ENCODE measurements around the gene SLC34A2.
"Not testable (repeated sequence)": the region's sequence is repeated elsewhere in the genome, so short reads cannot be mapped to it uniquely, and the experiment has no call there.

The SLC34A2 gene

DNA sequence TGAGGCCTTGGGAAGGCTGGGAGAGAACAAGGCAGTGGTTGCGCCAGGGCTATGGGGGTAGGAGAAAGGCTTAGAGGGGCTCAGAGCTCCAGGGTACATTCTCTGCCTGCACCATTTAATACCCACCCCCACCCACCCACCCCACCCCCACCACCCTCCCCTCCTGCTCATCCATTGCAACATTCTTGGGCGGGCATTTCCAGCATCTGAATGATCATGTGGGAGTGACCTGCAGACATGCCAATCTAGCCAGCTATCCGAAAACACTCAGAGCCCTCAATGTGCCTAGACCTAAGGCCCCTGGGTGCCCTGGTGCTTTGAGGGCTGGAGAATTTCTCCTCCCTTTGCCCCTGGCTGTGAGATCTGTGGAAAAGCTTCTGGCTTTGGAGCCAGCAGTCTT lies 3.1 kb downstream of the SLC34A2 start:
- Histone ChIP-seq H3K36me3 (ENCODE audit: control insufficient read depth in 2 of 2, insufficient read depth in 2 of 2, low read length in 2 of 2) (no peaks in the 10 kb centered on the region), H3K9ac (ENCODE audit: low read depth in 1 of 2, low read length in 2 of 2) (no peak overlapping the region), H3K9me3 (ENCODE audit: control insufficient read depth in 2 of 2, low read length in 2 of 2) (no peaks in the 10 kb centered on the region), H3K27ac (ENCODE audit: low read depth in 2 of 2, low read length in 2 of 2) (no peak overlapping the region), H3K27me3 (ENCODE audit: control insufficient read depth in 2 of 2, insufficient read depth in 2 of 2, low read length in 2 of 2) (peaks cover 21 to 23% of the 10 kb centered on the region in 2 donors), H3K4me1 (ENCODE audit: control insufficient read depth in 2 of 2, insufficient read depth in 2 of 2, low read length in 2 of 2) (peaks cover 0 to 3% of the 10 kb centered on the region in 2 donors), H3K4me3 (ENCODE audit: low read length in 2 of 2) (no peak overlapping the region)

DNA sequence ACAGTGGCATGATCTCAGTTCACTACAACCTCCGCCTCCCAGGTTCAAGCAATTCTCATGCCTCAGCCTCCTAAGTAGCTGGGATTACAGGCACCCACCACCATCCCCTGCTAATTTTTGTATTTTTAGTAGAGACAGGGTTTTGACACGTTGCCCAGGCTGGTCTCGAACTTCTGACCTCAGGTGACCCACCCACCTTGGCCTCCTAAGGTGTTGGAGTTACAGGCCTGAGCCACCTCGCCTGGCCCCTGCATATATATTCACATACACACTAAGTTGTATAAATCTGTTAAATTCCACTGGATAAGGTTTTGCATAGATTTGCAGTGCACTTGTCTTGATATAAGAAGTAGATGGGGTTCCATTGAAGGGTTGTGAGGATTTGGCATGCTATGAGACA lies 5.8 kb downstream of the SLC34A2 start:
- H3K4me1 ChIP-seq (ENCODE audit: control insufficient read depth in 2 of 2, insufficient read depth in 2 of 2, low read length in 2 of 2); H3K9me3 ChIP-seq (ENCODE audit: control insufficient read depth in 2 of 2, low read length in 2 of 2); H3K27me3 ChIP-seq (ENCODE audit: control insufficient read depth in 2 of 2, insufficient read depth in 2 of 2, low read length in 2 of 2); H3K36me3 ChIP-seq (ENCODE audit: control insufficient read depth in 2 of 2, insufficient read depth in 2 of 2, low read length in 2 of 2); H3K4me3 ChIP-seq (ENCODE audit: low read length in 2 of 2); H3K27ac ChIP-seq (ENCODE audit: low read depth in 2 of 2, low read length in 2 of 2); H3K9ac ChIP-seq (ENCODE audit: low read depth in 1 of 2, low read length in 2 of 2): not testable (repeated sequence)

DNA sequence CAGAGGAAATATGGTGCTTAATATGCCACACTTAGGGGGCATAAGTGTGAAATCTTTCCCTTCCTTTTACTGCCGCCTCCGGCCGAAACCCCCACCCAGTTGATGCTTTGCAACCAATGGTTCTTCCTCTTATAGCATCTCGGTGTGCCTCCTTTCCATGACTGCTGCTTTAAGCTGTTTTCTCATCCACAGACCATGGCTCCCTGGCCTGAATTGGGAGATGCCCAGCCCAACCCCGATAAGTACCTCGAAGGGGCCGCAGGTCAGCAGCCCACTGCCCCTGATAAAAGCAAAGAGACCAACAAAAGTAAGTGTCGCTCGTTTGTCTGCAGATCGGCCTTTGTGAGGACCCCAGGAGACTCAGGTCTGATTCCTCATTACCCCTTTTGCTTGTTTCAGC lies 6.7 kb downstream of the SLC34A2 start:
- Histone ChIP-seq H3K9me3 (ENCODE audit: control insufficient read depth in 2 of 2, low read length in 2 of 2) (no peaks in the 10 kb centered on the region), H3K27me3 (ENCODE audit: control insufficient read depth in 2 of 2, insufficient read depth in 2 of 2, low read length in 2 of 2) (no peaks in the 10 kb centered on the region), H3K4me3 (ENCODE audit: low read length in 2 of 2) (no peak overlapping the region), H3K27ac (ENCODE audit: low read depth in 2 of 2, low read length in 2 of 2) (no peak overlapping the region), H3K9ac (ENCODE audit: low read depth in 1 of 2, low read length in 2 of 2) (no peak overlapping the region), H3K4me1 (ENCODE audit: control insufficient read depth in 2 of 2, insufficient read depth in 2 of 2, low read length in 2 of 2) (no peaks in the 10 kb centered on the region), H3K36me3 (ENCODE audit: control insufficient read depth in 2 of 2, insufficient read depth in 2 of 2, low read length in 2 of 2) (no peaks in the 10 kb centered on the region)

DNA sequence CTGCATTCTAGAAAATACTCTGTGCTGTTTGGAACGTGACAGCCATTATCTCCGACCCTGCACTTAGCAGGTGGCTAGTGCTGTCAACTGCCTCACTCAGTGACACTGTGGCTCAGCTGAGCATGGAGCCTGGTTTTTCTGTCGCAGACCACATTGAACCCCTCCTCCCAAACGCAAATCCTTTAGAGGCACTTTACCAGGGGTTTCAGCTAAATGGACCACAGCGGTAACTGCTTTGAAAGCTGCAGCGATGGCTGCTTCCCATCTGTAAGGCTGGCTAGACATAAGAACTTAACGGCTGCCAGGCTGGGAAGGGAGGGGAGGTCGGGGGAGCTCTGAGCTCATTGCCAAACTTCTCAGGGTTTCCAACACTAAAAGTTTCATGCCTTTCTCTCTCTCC lies 8.1 kb downstream of the SLC34A2 start:
- H3K9ac ChIP-seq (ENCODE audit: low read depth in 1 of 2, low read length in 2 of 2), result no peak overlapping the region
- H3K27me3 ChIP-seq (ENCODE audit: control insufficient read depth in 2 of 2, insufficient read depth in 2 of 2, low read length in 2 of 2), result no peaks in the 10 kb centered on the region
- H3K9me3 ChIP-seq (ENCODE audit: control insufficient read depth in 2 of 2, low read length in 2 of 2), result no peaks in the 10 kb centered on the region
- no peaks in the 10 kb centered on the region for H3K36me3 ChIP-seq (ENCODE audit: control insufficient read depth in 2 of 2, insufficient read depth in 2 of 2, low read length in 2 of 2)
- no peak overlapping the region for H3K4me3 ChIP-seq (ENCODE audit: low read length in 2 of 2)
- no peaks in the 10 kb centered on the region for H3K4me1 ChIP-seq (ENCODE audit: control insufficient read depth in 2 of 2, insufficient read depth in 2 of 2, low read length in 2 of 2)
- no peak overlapping the region for H3K27ac ChIP-seq (ENCODE audit: low read depth in 2 of 2, low read length in 2 of 2)

DNA sequence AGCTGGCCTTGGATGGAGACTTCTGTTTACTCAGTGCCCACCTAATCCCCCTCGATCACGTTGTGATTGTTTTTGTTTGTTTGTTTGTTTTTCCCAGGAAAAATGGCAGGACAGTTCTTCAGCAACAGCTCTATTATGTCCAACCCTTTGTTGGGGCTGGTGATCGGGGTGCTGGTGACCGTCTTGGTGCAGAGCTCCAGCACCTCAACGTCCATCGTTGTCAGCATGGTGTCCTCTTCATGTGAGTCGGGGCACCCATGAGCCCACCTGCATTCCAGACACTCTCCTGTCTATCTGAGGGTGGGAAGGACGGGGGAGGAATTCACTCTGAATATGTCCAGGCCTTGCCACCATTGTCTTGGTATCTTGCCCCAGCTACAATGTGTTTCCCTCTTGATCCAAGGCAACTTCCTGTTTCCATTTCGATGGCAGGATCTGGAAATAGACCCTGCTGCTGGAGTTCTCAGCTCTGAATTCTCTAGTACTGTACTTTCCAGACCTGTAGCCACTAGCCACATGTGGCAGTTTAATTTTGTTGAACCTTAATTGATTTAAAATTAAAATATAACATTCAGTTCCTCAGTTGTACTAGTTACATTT lies 10.5 kb downstream of the SLC34A2 start:
- no peaks in the 10 kb centered on the region for H3K9me3 ChIP-seq (ENCODE audit: control insufficient read depth in 2 of 2, low read length in 2 of 2)
- H3K36me3 ChIP-seq (ENCODE audit: control insufficient read depth in 2 of 2, insufficient read depth in 2 of 2, low read length in 2 of 2), result no peaks in the 10 kb centered on the region
- H3K27me3 ChIP-seq (ENCODE audit: control insufficient read depth in 2 of 2, insufficient read depth in 2 of 2, low read length in 2 of 2), result no peaks in the 10 kb centered on the region
- H3K4me3 ChIP-seq (ENCODE audit: low read length in 2 of 2), result no peak overlapping the region
- no peak overlapping the region for H3K9ac ChIP-seq (ENCODE audit: low read depth in 1 of 2, low read length in 2 of 2)
- no peak overlapping the region for H3K27ac ChIP-seq (ENCODE audit: low read depth in 2 of 2, low read length in 2 of 2)
- H3K4me1 ChIP-seq (ENCODE audit: control insufficient read depth in 2 of 2, insufficient read depth in 2 of 2, low read length in 2 of 2), result no peaks in the 10 kb centered on the region

DNA sequence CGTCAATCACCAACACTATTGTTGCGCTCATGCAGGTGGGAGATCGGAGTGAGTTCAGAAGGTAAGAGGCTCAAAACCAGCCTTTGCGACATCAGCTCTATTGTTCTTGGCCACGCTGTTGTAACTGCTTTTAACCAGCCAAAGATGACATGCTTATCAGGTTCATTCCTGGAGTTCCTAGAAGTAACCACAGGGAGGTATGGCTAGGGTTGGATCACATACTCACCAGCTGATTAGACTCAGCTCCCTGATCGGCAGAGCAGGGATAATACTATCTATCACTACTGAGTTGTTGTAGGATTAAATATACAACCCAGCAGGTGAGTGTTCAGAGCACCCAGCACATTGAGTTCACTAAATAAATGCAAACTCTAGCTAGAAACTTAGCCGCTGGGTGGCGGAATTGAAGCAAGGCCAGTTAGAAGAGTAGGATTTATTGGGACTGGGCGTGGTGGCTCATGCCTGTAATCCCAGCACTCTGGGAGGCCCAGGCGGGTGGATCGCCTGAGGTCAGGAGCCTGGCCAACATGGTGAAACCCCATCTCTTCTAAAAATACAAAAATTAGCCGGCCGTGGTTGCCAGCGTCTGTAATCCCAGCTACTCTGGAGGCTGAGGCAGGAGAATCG lies 12.4 kb downstream of the SLC34A2 start:
- Histone ChIP-seq H3K9ac (ENCODE audit: low read depth in 1 of 2, low read length in 2 of 2) (no peak overlapping the region), H3K4me1 (ENCODE audit: control insufficient read depth in 2 of 2, insufficient read depth in 2 of 2, low read length in 2 of 2) (no peaks in the 10 kb centered on the region), H3K27me3 (ENCODE audit: control insufficient read depth in 2 of 2, insufficient read depth in 2 of 2, low read length in 2 of 2) (no peaks in the 10 kb centered on the region), H3K36me3 (ENCODE audit: control insufficient read depth in 2 of 2, insufficient read depth in 2 of 2, low read length in 2 of 2) (no peaks in the 10 kb centered on the region), H3K9me3 (ENCODE audit: control insufficient read depth in 2 of 2, low read length in 2 of 2) (no peaks in the 10 kb centered on the region), H3K4me3 (ENCODE audit: low read length in 2 of 2) (no peak overlapping the region), H3K27ac (ENCODE audit: low read depth in 2 of 2, low read length in 2 of 2) (no peak overlapping the region)

DNA sequence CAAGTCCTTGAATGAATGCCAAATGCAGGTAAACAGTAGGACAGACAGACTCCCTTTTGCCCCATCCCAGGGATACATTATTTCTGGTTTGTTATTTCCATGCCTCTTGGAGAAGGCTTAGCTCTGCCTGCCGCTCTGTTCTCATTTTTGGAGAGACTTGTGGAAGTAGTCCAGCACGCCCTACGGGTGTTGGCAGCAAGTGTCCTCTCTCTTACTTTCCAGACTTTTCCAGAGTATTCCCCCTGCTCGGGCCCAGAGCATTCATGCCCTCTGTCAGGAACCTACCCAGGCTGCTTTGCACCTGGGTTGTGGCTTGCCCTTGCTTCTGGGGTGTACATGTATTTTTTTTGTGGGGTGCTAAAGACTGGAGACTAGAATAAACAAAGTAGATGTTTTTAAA lies 15.3 kb downstream of the SLC34A2 start:
- H3K4me1 ChIP-seq (ENCODE audit: control insufficient read depth in 2 of 2, insufficient read depth in 2 of 2, low read length in 2 of 2), result no peaks in the 10 kb centered on the region
- no peaks in the 10 kb centered on the region for H3K27me3 ChIP-seq (ENCODE audit: control insufficient read depth in 2 of 2, insufficient read depth in 2 of 2, low read length in 2 of 2)
- H3K4me3 ChIP-seq (ENCODE audit: low read length in 2 of 2), result no peak overlapping the region
- no peak overlapping the region for H3K9ac ChIP-seq (ENCODE audit: low read depth in 1 of 2, low read length in 2 of 2)
- no peak overlapping the region for H3K27ac ChIP-seq (ENCODE audit: low read depth in 2 of 2, low read length in 2 of 2)
- no peaks in the 10 kb centered on the region for H3K9me3 ChIP-seq (ENCODE audit: control insufficient read depth in 2 of 2, low read length in 2 of 2)
- no peaks in the 10 kb centered on the region for H3K36me3 ChIP-seq (ENCODE audit: control insufficient read depth in 2 of 2, insufficient read depth in 2 of 2, low read length in 2 of 2)

DNA sequence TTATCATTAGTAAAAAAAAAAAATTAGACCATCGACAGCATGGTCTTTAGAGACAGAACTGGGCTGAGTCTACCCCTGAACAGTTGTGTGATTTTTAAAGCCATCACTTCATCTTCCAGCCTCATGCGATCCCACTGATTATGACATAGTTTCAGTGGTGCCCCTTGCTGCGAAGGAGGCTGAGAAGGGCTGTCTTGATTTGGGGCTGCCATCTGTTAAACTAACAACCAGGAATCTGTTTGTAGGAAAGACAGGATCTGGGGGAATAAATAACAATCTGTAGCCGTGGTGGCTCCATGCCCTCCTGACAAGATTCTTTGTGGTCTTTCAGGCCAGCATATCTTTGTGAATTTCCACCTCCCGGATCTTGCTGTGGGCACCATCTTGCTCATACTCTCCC lies 17.1 kb downstream of the SLC34A2 start:
- no peaks in the 10 kb centered on the region for H3K4me1 ChIP-seq (ENCODE audit: control insufficient read depth in 2 of 2, insufficient read depth in 2 of 2, low read length in 2 of 2)
- H3K27ac ChIP-seq (ENCODE audit: low read depth in 2 of 2, low read length in 2 of 2), result no peak overlapping the region
- no peaks in the 10 kb centered on the region for H3K9me3 ChIP-seq (ENCODE audit: control insufficient read depth in 2 of 2, low read length in 2 of 2)
- H3K9ac ChIP-seq (ENCODE audit: low read depth in 1 of 2, low read length in 2 of 2), result no peak overlapping the region
- no peaks in the 10 kb centered on the region for H3K27me3 ChIP-seq (ENCODE audit: control insufficient read depth in 2 of 2, insufficient read depth in 2 of 2, low read length in 2 of 2)
- H3K4me3 ChIP-seq (ENCODE audit: low read length in 2 of 2), result no peak overlapping the region
- no peaks in the 10 kb centered on the region for H3K36me3 ChIP-seq (ENCODE audit: control insufficient read depth in 2 of 2, insufficient read depth in 2 of 2, low read length in 2 of 2)

DNA sequence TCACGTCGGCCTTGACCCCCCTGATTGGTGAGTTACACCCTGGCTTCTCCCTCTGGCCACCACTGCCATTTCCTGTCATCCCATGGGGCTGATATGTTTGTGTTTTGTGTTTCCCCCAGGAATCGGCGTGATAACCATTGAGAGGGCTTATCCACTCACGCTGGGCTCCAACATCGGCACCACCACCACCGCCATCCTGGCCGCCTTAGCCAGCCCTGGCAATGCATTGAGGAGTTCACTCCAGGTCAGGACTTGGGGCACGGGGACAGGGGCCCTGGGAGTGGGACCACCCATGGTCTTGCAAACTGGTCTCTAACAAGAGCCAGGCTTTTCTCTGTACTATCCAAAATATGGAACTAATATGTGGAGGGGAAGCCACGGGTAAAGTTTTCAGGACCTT lies 18.7 kb downstream of the SLC34A2 start:
- no peak overlapping the region for H3K27ac ChIP-seq (ENCODE audit: low read depth in 2 of 2, low read length in 2 of 2)
- H3K9me3 ChIP-seq (ENCODE audit: control insufficient read depth in 2 of 2, low read length in 2 of 2), result no peaks in the 10 kb centered on the region
- no peak overlapping the region for H3K9ac ChIP-seq (ENCODE audit: low read depth in 1 of 2, low read length in 2 of 2)
- no peak overlapping the region for H3K4me3 ChIP-seq (ENCODE audit: low read length in 2 of 2)
- no peaks in the 10 kb centered on the region for H3K4me1 ChIP-seq (ENCODE audit: control insufficient read depth in 2 of 2, insufficient read depth in 2 of 2, low read length in 2 of 2)
- no peaks in the 10 kb centered on the region for H3K27me3 ChIP-seq (ENCODE audit: control insufficient read depth in 2 of 2, insufficient read depth in 2 of 2, low read length in 2 of 2)
- H3K36me3 ChIP-seq (ENCODE audit: control insufficient read depth in 2 of 2, insufficient read depth in 2 of 2, low read length in 2 of 2), result no peaks in the 10 kb centered on the region

DNA sequence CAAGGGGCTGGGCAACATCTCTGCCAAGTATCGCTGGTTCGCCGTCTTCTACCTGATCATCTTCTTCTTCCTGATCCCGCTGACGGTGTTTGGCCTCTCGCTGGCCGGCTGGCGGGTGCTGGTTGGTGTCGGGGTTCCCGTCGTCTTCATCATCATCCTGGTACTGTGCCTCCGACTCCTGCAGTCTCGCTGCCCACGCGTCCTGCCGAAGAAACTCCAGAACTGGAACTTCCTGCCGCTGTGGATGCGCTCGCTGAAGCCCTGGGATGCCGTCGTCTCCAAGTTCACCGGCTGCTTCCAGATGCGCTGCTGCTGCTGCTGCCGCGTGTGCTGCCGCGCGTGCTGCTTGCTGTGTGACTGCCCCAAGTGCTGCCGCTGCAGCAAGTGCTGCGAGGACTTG lies 20.6 kb downstream of the SLC34A2 start:
- Histone ChIP-seq H3K27ac (ENCODE audit: low read depth in 2 of 2, low read length in 2 of 2) (no peak overlapping the region), H3K27me3 (ENCODE audit: control insufficient read depth in 2 of 2, insufficient read depth in 2 of 2, low read length in 2 of 2) (no peaks in the 10 kb centered on the region), H3K4me1 (ENCODE audit: control insufficient read depth in 2 of 2, insufficient read depth in 2 of 2, low read length in 2 of 2) (no peaks in the 10 kb centered on the region), H3K4me3 (ENCODE audit: low read length in 2 of 2) (no peak overlapping the region), H3K9me3 (ENCODE audit: control insufficient read depth in 2 of 2, low read length in 2 of 2) (no peaks in the 10 kb centered on the region), H3K36me3 (ENCODE audit: control insufficient read depth in 2 of 2, insufficient read depth in 2 of 2, low read length in 2 of 2) (no peaks in the 10 kb centered on the region), H3K9ac (ENCODE audit: low read depth in 1 of 2, low read length in 2 of 2) (no peak overlapping the region)
